Lower leg skin (tissue), 3 donors: ENCODE measurements around the gene WIPF3.

Experiments
- POLR2A ChIP-seq, 2 donors: fragments of 450-650 bp; IDR thresholded peaks; one replicate each; pipeline ENCODE4 v1.6.1; 2016 to 2017; ENCODE audit warnings: antibody characterized with exemption in 2 of 2, mild to moderate bottlenecking in 1 of 2, moderate library complexity in 1 of 2
- TF ChIP-seq, protein P1 (sequence below), 3 donors: fragments of 450-650 bp; IDR thresholded peaks; one replicate each; pipeline ENCODE4 v1.5.1; 2016; ENCODE audit warnings: antibody characterized with exemption in 3 of 3, mild to moderate bottlenecking in 3 of 3, moderate library complexity in 2 of 3

DNA sequence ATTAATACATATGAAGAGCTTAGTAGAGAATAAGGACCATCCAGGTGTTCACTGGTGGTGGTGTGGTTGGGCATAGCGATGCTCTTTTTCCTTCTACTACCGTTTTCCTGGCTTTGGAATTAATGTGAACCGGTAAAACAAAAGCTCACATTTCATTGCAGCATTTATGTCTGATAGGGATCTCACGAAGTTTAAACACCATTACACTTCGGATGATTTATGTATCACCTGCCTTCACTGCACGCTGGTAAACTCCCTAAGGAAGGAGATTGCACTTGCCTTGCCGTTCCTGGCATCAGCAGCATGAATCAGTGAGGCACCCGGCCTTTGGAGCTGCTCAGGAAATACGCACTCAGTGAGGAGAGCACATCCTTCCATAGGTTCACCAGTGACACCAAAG is 47.5 kb downstream of the WIPF3 start:
- TF ChIP-seq, protein P1, sequence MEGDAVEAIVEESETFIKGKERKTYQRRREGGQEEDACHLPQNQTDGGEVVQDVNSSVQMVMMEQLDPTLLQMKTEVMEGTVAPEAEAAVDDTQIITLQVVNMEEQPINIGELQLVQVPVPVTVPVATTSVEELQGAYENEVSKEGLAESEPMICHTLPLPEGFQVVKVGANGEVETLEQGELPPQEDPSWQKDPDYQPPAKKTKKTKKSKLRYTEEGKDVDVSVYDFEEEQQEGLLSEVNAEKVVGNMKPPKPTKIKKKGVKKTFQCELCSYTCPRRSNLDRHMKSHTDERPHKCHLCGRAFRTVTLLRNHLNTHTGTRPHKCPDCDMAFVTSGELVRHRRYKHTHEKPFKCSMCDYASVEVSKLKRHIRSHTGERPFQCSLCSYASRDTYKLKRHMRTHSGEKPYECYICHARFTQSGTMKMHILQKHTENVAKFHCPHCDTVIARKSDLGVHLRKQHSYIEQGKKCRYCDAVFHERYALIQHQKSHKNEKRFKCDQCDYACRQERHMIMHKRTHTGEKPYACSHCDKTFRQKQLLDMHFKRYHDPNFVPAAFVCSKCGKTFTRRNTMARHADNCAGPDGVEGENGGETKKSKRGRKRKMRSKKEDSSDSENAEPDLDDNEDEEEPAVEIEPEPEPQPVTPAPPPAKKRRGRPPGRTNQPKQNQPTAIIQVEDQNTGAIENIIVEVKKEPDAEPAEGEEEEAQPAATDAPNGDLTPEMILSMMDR (IDR thresholded peaks at IDR 0.05): no peak
- no peak for TF ChIP-seq POLR2A (IDR thresholded peaks at IDR 0.05)
